Kidney tubule cell (primary cell): ENCODE measurements around the gene HPN.
"Not testable (repeated sequence)": the region's sequence is repeated elsewhere in the genome, so short reads cannot be mapped to it uniquely, and the experiment has no call there.

ENCODE experiments used
- DNase-seq: peaks from one replicate; pipeline ENCODE4 v3.0.0-alpha.2; 2018; ENCODE audit warnings: low spot score

Gene HPN

DNA sequence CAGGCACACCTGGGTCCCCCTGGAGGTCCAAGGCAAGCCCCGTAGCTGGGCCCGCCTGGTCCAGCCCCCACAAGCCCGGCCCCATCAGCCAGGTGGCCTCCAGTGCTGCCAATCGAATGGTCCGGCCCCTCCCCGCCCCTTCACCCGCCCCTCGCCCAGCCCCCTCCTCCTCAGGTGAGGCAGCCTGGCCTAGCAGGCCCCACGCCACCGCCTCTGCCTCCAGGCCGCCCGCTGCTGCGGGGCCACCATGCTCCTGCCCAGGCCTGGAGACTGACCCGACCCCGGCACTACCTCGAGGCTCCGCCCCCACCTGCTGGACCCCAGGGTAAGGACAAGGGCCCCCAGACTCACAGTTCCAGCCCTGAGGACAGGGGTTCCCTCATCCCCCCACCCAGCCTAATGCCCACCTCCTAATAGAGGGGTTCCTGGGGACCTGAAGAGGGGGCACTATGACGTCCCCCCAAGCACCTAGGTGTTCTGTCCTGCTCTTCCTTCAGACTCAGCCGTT, at the start of gene HPN:
Gene HPN (plus strand): TSS at position 174 of the 508 bp plus-strand sequence. CDS start 786 bp downstream, outside the sequence.
- DNase-seq, result peak; percentile 28

DNA sequence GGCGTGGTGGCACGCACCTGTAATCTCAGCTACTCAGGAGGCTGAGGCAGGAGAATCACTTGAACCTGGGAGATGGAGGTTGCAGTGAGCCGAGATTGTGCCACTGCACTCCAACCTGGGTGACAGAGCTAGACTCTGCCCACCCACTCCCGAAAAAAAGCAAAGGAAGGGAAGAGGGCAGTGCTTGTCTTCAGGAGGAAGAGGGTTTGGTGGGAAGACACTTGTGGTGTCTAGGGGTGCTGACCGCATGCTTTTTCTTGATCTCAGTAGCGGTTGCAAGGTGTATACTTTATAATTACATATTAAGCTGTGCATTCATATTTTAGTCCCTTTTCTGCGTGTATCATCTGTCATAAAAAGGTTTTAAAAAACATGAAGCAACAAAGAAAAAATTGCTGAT, 48.9 kb upstream of the HPN start:
- DNase-seq, result not testable (repeated sequence)

DNA sequence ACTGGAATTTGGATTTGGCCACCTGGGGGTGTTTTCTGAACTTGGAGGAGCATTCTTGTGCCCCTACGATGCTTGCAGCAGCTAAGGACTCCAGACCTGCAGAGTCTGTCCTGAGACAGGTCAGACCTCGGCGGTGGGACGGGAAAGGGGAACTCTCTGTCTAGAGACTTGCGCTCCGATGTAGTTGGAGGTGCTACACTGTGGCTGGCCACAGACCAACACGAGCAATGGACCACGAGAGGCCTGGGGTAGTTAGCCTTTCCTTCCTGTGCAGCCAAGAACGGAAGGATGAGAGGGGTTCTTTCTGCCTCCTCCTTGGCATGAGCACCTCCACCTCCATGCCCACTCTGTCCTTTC, 47.3 kb upstream of the HPN start:
- no peak for DNase-seq

DNA sequence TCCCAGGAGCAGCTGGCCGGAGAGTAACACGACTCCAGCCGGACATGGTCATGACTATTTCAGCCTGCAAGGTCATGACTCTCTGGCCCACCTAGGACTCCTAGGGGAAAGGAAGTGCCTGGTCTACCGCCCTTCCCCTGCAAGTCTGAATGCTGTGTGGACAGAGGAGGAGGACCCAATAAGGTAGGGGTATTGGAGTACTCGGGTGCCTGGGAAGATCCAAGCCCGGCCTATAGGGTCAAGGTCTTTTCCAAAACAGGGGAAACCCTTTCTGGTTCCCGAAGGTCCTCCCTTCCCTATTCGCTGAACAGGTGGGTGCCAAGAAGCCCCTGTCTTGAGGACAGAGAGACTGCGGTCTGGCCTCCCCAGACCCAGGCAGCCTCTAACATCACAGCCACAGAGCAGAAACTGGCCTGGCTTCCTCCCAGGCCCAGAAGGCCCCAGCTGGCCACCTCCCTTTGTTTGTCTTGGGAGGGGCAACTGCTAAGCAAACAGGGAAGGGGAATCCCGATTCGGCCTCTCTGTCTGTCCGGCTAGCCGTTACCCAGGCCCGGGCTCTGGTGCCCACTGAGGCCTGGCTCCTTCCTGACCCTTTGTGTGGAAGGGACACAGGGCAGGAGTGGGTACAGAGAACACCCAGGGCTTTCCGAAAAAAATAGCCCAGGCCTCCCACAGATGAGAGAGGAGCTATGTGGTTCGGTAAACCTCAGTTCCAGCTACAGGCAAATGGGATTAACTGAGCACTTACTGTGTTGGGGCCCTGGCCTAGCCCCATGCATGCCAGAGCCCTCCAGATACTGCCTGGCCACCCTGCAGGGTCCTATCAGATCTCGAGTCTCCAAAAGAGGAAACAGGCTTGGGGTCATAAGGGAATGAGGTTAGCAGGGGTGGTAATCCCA, 46.6 kb upstream of the HPN start:
- peak; percentile 22 for DNase-seq

DNA sequence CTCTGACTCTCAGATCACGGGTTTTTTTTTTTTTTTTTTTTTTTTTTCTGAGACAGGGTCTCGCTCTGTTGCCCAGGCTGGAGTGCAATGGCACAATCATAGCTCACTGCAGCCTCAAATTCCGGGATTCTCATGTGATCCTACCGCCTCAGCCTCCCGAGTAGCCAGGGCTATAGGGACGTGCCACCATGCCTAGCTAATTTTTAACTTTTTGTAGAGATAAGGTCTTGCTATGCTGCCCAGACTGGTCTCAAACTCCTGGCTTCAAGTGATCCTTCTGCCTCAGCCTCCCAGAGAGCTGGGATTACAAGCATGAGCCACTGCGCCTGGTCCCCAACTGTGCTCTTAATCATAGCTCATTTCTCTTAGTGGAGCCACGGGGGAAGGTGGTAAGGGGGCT, 46.0 kb upstream of the HPN start:
- DNase-seq, result no peak

DNA sequence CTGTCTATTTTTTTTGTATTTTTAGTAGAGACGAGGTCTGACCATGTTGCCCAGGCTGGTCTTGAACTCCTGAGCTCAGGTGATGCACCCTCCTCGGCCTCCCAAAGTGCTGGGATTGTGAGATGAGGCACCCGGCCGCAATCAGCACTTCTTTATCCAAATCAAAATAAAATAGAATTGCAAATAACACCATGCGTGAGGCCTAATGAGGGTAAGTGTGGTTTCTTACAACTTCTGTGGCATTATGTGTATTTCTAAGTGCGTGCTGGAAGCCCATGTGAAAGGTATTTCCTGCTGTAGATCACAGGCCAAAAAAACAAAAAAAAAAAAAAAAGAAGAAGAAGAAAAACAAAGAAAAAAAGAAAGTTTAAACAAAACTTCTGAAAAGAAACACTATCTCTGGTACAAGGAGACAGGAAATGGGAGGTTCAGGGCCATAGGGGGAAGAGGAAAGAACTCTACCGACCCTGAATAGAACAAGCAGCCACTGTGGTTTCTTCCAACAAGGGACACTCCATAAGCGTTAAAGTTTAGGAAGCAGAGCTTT, 44.4 kb upstream of the HPN start:
- DNase-seq, result no peak

DNA sequence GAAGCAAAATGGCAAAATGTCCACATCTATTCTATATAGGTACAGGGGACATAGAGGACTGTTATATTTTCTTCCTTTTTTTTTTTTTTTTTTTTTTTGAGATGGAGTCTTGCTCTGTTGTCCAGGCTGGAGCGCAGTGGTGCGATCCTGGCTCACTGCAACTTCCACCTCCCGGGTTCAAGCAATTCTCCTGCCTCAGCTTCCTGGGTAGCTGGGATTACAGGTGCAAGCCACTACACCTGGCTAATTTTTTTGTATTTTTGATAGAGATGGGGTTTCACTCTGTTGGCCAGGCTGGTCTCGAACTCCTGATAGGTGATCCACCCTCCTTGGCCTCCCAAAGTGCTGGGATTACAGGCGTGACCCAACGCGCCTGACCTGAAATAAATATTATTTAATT, 43.3 kb upstream of the HPN start:
- not testable (repeated sequence) for DNase-seq

DNA sequence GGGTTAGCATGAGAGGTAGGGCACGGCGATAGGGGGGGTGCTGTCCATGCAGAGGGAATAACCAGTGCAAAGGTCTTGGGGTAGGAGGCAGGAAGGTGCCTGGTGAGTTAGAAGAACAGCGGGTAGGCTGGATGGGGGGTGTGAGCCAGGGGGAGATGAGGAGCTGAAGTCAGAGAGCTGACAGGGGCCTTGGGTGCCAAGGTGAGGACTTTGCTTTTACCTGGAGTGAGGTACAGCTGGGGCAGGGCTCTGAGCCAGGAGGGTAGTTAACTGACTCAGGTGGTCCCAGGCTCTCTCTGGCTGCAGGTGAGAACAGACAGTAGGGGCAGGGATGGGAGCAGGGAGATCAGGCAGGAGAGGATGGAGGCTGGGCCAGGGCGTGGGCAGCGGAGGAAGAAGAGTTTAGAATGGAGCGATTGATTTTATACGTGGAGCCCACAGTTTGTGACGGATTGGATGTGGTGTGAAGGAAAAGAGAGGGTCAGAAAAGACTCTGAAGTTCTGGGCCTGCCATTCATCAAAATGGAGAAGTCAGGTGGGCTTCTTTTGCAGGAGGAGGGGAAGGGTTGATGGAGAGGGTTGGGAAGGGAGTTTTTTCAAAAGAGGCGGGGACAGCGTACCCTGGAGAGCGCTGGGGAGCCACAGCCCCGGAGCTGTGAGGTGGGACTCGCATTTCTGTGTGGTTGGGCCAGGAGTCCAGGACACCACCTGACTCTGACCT, 42.6 kb upstream of the HPN start:
- no peak for DNase-seq

DNA sequence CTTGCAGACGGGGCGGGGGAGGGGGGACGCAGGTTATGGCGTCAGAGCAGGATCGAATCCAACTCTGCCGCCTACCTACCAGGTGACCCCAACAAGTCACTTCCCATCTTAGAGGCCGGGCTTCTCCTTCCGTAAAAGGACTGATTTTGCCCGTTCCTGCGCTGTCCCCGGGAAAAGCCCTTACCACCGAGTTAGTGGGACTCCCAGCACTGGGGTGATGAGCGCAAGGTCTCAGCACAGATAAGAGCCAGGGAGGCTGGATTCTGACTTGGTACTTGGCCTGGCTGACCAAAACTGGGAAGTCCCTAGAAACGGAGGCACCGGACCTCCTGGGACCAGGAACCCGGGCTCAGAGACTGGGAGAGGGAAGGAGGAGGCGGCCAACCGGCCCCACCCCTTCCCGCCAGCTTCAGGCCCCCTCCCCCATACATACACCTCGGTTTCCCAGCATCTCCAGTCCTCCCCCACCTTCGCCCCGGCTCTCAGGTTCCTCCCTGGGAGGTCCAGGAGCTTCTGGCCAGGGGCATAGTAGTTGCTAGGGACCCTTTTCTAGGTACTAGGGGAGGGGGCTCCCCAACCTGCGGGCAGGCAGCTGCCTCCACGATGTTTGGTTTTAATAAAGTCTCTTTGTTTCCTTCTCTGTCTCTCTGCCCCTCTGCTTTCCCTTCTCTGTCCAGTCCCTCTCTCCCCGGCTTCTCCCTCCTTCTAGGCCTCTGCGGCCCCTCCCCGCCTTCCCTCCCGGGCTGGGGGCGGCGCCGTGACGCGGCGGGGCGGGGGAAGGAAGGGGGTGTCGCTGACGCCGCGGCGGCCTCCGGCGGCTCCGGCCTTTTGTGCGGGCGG, 41.8 kb upstream of the HPN start, which contains the start of gene GRAMD1A:
Gene GRAMD1A (plus strand): TSS at position 826 of the 840 bp plus-strand sequence. CDS start 156 bp downstream, outside the sequence.
- DNase-seq, result peak; percentile 91

DNA sequence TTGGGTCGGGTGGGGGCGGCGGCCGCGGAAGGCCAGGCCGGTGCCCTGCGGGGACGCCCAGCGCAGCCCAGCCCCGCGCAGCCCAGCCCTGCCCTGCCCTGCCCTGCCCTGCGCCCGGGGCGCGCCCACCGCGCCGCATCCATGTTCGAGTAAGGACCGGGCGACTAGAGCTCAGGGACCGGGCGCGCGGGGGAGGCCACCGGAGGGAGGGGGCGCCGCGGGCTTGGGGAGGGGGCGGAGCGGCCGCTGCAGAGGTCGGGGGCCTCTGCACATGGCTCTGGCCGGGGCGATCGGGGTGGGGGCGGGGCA, 41.2 kb upstream of the HPN start:
- DNase-seq, result no peak

DNA sequence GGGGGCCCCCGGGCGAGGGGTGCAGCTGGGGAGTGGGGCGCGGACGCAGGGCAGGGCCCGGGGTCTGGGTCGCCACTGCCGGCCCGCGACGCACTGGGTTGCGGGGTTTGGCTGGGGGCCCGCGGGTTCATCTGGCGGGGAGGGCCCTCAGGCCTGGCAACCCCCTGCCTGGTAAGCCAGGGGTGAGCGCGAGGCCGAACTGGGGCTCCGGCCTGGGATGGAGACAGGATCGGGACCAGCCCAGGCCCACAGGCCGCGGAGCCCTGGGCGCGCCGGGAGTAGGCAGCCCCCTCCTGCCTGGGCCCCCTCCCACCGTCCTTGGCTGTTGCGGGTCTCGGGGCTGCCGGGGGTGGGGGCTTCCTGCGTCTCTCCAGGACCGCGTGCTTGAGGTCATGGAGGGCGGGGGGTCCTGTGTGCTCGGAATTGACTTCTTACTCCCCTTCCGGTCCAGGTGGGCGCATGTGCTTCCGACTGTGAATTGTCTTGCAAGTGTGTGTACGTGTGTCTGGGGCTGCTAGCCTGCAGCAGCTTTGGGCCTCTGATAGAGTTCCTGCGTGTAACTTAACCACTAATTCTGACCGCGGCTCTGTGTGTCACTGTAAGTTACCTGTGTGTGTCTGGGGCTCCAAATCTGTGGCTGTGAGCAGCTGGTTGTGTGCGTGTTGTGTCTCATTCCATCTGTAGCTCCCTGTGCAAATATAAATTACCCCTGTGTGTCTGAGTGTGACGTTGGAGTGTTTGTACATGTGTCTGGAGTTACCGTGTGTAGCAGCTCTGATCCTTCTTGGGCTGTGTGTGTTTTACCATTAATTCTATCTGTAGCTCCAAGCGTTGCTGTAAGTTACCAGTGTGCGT, 40.6 kb upstream of the HPN start:
- peak; percentile 50 for DNase-seq

DNA sequence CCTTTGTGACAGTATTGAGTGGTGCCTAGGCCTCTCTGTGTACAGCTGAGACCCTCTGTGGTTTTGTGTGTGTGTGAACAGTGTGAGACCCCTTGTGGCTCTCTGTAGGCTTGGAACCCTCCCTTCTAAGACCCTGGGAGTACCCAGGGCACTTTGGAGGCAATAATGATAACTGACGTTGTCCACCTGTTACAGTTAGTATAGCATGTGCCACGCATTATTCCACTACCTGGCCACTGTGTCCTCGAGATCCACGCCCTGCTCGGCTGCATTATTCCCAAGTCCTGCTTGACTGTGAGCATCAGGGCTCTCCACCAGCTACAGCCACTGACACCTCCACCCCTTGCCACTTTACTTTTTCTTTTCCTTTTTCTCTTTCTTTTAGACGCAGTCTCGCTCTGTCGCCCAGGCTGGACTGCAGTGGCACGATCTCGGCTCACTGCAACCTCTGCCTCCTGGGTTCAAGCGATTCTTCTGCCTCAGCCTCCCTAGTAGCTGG, 39.4 kb upstream of the HPN start:
- DNase-seq, result no peak

DNA sequence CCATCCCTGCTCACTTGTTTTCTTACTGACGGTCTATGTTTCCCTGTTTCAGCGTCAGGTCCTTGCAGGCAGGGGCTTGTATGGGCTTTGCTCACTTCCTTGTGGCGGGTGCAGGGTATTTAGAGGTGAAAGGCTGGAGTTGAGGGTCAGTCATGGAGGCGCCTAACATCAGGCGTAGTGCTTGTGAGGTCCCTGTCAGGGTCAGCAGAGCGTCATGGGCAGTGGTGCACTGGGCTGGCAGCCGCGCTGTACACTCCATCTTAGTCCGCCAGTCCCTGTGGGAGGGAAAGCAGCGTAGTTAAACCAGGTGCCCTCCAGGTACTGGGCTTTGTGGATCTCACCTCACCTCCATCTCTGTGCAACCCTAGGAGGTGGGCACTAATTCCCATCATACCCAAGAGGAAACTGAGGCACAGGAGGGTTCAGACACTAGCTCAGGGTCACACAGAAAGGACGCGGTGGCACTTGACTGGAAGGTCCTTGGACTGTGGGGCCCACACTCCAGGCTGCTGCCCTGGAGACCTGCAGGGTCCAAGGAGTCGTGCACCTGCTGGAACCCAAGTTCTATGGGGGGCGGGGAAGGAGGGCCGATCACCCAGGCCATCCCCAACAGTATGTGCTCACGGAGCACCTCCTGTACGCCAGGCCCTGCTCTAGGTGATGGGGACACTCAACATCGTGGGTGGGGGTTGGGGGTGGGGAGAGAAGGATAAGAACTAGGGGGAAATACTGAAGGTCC, 36.8 kb upstream of the HPN start:
- DNase-seq, result no peak

DNA sequence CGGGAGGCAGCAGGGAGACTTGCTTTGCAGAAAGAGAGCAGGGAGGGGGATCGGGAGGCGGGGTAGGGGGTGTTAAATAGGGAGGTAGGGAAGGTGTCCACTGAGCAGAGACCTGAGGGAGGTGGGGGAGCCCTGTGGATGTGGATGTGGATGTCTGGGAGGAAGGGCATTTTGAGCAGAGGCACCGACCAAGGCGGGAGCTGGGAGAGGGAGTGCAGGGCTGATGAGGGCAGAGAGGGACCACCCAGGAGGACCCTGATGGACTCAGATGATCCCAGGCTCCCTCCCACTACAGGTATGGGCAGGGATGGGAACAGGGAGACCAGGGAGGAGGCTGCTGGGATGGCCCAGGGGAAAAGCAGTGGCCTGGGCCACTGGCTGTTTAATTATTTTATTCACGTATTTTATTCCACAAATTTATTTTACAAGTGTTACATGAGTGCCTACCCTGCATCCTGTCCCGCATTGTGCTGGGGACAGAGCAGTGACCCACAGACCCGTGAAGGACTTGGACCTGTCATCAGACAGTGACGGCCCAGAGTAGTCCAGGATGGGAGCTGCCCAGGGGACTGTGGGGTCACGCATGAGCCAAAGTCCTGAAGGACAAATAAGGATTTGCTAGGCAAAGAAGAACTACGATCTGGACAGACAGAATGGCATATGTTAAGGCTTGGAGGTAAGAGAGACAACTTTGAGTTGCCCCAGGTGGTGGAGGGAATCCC, 36.1 kb upstream of the HPN start:
- DNase-seq, result no peak

DNA sequence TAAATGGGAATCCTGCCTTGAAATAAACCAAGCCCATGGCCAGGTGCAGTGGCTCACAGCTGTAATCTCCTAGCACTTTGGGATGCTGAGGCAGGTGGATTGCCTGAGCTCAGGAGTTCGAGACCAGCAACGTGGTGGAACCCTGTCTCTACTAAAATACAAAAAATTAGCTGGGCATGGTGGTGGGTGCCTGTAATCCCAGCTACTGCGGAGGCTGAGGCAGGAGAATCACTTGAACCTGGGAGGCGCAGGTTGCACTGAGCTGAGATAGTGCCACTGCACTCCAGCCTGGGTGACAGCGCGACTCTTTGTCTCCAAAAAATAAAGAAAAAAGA, 35.5 kb upstream of the HPN start:
- DNase-seq, result not testable (repeated sequence)

DNA sequence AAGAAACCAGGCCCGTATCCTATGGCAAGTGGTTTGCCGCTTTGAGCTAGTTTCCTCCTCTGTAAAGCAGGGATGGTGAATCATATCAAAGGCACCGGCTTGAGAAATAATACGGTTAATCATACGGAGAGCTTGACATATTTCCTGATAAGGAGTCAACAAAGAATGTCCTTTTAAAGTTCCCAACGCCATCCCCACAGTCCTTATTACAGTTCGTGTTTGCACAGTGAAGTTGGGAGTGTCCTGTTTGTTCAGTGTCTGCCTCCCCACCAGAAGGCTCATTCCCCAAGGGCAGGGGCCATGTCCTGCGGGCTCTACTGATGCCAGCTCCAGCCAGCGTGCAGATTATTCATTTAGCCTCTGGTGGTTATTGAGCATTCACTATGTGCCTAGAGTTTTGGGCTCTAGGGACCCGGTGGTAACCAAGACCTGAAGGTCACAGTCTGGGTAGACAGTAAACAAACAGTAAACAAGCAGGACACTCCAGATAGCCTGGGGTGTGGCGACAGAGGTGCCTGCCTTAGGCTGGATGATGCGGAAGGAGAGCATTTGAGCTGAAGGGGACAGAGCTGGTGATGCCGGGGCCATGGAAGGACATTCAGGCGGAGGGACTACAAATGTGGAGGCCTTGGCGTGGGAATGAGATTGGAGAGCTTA, 35.1 kb upstream of the HPN start:
- peak; percentile 84 for DNase-seq

DNA sequence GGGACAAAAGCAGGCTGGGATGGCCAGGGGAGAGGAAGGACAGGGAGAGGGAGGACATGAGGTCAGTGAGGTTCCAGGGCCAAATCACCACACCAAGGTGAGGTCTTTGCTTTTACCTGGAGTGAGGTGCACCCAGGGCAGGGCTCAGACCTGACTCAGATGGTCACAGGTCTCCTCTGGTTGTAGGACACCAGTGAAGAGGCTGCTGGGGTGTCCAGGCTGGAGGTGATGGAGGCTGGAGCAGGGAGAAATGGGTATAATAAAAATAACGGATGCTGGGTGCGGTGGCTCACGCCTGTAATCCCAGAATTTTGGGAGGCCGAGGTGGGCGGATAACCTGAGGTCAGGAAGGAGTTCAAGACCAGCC, 34.5 kb upstream of the HPN start:
- no peak for DNase-seq

DNA sequence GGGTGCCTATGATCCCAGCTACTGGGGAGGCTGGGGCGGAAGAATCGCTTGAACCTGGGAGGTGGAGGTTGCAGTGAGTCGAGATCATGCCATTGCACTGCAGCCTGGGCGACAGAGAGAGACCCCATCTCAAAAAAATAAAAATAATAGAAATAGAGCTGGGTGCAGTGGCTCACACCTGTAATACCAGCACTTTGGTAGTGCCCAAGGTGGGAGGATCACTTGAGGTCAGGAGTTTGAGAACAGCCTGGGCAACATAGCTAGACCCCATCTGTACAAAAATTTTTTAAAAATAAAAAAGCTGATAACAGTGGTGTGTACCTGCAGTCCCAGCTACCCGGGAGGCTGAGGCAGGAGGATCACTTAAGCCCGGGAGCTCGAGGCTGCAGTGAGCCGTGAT, 34.1 kb upstream of the HPN start:
- DNase-seq, result not testable (repeated sequence)

DNA sequence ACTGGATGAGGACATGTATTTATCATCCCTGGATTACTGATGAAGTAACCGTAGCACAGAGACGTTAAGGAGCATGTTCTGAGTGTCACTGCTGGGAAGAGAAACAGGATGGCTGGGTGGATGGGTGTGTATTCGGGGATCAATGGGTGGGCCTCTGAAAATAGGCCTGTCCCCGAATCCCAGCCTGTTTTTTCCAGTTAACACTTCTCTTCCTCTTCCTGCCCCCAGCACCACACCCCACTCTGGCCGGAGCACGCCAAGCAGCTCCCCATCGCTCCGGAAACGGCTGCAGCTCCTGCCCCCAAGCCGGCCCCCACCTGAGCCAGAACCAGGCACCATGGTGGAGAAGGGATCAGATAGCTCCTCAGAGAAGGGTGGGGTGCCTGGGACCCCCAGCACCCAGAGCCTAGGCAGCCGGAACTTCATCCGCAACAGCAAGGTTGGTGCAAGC, 32.6 kb upstream of the HPN start:
- no peak for DNase-seq
